ENCODE data around the gene ANK3. TPM values are rescaled to one million over a fixed set of nuclear protein-coding genes. Genes with fewer than 3 reads are reported as not detected.

The ANK3 gene
- total RNA-seq, 1 experiment from 2014 or later = 32.0 TPM

- Histone ChIP-seq H3K9me2 (ENCODE audit: insufficient read depth) (no peaks in the 10 kb centered on the region), H3K4me1 (replicated peaks; ENCODE audit: insufficient read depth) (no peaks in the 10 kb centered on the region), H3F3A (ENCODE audit: insufficient read depth, low read depth) (no peaks in the 10 kb centered on the region), H3K27ac (no peak overlapping the region), H2AFZ (no peak overlapping the region), H3K9me3 (ENCODE audit: insufficient read depth, low read depth) (no peaks in the 10 kb centered on the region), H3K4me2 (no peak overlapping the region), H3K27me3 (ENCODE audit: insufficient read depth, low read depth) (no peaks in the 10 kb centered on the region), H3K79me2 (ENCODE audit: low read depth) (no peaks in the 10 kb centered on the region), H4K20me1 (ENCODE audit: insufficient read depth) (no peaks in the 10 kb centered on the region), H3K36me3 (ENCODE audit: low read depth) (no peaks in the 10 kb centered on the region), H3K4me3 (no peak overlapping the region)
- ChIA-PET POLR2A (ENCODE audit: unreplicated experiment) (no interaction called here), CTCF (no interaction called here)
- TF ChIP-seq, protein P1, sequence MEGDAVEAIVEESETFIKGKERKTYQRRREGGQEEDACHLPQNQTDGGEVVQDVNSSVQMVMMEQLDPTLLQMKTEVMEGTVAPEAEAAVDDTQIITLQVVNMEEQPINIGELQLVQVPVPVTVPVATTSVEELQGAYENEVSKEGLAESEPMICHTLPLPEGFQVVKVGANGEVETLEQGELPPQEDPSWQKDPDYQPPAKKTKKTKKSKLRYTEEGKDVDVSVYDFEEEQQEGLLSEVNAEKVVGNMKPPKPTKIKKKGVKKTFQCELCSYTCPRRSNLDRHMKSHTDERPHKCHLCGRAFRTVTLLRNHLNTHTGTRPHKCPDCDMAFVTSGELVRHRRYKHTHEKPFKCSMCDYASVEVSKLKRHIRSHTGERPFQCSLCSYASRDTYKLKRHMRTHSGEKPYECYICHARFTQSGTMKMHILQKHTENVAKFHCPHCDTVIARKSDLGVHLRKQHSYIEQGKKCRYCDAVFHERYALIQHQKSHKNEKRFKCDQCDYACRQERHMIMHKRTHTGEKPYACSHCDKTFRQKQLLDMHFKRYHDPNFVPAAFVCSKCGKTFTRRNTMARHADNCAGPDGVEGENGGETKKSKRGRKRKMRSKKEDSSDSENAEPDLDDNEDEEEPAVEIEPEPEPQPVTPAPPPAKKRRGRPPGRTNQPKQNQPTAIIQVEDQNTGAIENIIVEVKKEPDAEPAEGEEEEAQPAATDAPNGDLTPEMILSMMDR (conservative IDR thresholded peaks at IDR 0.05) = no peak
- TF ChIP-seq EZH2 (IDR thresholded peaks at IDR 0.05; ENCODE audit: low read depth) = no peak
- DNase-seq = no peak
- BruUV-seq (replicated peaks) = no TSS peak
- intact Hi-C loops (cut with micrococcal nuclease; ENCODE audit: unreplicated experiment) = no loop called here
These were observed 30.6 kb downstream of the ANK3 start for GRCh38 chr10:60359066-60359465.

DNA sequence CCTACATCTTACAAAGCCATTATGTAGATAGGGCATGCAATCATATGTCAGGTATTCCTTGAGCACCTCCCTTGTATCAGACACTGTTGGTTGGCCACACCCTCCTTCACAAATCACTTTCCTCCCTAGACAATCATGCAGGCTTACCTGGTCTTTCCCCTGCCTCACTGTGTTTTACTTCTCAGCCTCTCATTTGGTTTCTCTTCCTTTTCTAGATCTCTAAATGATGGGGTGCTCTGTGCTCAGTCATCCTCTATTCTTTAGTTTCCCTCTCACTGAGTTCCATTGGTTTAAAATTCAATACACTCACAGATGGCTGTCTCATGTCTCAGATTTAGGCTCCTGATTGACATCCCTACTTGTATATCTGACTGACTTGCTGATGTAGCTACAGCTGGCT lies 31.4 kb downstream of the ANK3 start:
- ChIA-PET POLR2A (ENCODE audit: unreplicated experiment) (no interaction called here), CTCF (no interaction called here)
- Histone ChIP-seq H3K4me1 (replicated peaks; ENCODE audit: insufficient read depth) (no peaks in the 10 kb centered on the region; the same call in 1 of the 2 replicates), H3K79me2 (ENCODE audit: low read depth) (no peaks in the 10 kb centered on the region), H3K27ac (no peak overlapping the region), H2AFZ (no peak overlapping the region), H3K9me2 (ENCODE audit: insufficient read depth) (no peaks in the 10 kb centered on the region), H3F3A (ENCODE audit: insufficient read depth, low read depth) (no peaks in the 10 kb centered on the region), H4K20me1 (ENCODE audit: insufficient read depth) (no peaks in the 10 kb centered on the region), H3K9me3 (ENCODE audit: insufficient read depth, low read depth) (no peaks in the 10 kb centered on the region), H3K4me2 (no peak overlapping the region), H3K4me3 (no peak overlapping the region), H3K36me3 (ENCODE audit: low read depth) (no peaks in the 10 kb centered on the region), H3K27me3 (ENCODE audit: insufficient read depth, low read depth) (no peaks in the 10 kb centered on the region)
- DNase-seq = no peak
- intact Hi-C loops (cut with micrococcal nuclease; ENCODE audit: unreplicated experiment) = no loop called here
- BruUV-seq (replicated peaks) = no TSS peak
- TF ChIP-seq, protein P1 (conservative IDR thresholded peaks at IDR 0.05) = no peak
- no peak for TF ChIP-seq EZH2 (IDR thresholded peaks at IDR 0.05; ENCODE audit: low read depth)

- no peaks in the 10 kb centered on the region for H3K27me3 ChIP-seq (ENCODE audit: insufficient read depth, low read depth)
- H4K20me1 ChIP-seq (ENCODE audit: insufficient read depth) = no peaks in the 10 kb centered on the region
- no peaks in the 10 kb centered on the region for H3K9me2 ChIP-seq (ENCODE audit: insufficient read depth)
- no peak for TF ChIP-seq EZH2 (IDR thresholded peaks at IDR 0.05; ENCODE audit: low read depth)
- TF ChIP-seq, protein P1 (conservative IDR thresholded peaks at IDR 0.05) = no peak
- intact Hi-C loops (cut with micrococcal nuclease; ENCODE audit: unreplicated experiment) = no loop called here
- H3K4me1 ChIP-seq (replicated peaks; ENCODE audit: insufficient read depth) = no peaks in the 10 kb centered on the region; the same call in 1 of the 2 replicates
- no peak overlapping the region for H3K4me2 ChIP-seq
- H3K36me3 ChIP-seq (ENCODE audit: low read depth) = no peaks in the 10 kb centered on the region
- DNase-seq = no peak
- no peak overlapping the region for H3K4me3 ChIP-seq
- BruUV-seq (replicated peaks) = no TSS peak
- H2AFZ ChIP-seq = no peak overlapping the region
- ChIA-PET POLR2A (ENCODE audit: unreplicated experiment) (no interaction called here), CTCF (no interaction called here)
- no peaks in the 10 kb centered on the region for H3K79me2 ChIP-seq (ENCODE audit: low read depth)
- H3K9me3 ChIP-seq (ENCODE audit: insufficient read depth, low read depth) = no peaks in the 10 kb centered on the region
- no peaks in the 10 kb centered on the region for H3F3A ChIP-seq (ENCODE audit: insufficient read depth, low read depth)
- no peak overlapping the region for H3K27ac ChIP-seq
These were observed 36.0 kb downstream of the ANK3 start for GRCh38 chr10:60353519-60354258.
